Activated T-cell treated with anti-CD3 and anti-CD28 coated beads, Interleukin-2, amount 50 U/mL, for 48 hours (primary cell): ENCODE data around the gene POFUT2.
A peak's percentile ranks its signal among the peaks of the same experiment; 100 is the strongest.

Experiments
- DNase-seq, 2 experiments: peaks; one replicate each; pipeline ENCODE4 v3.0.0-alpha.2; 2020

The POFUT2 gene

GRCh38 chr21:45297329-45297728 is 9.6 kb upstream of the POFUT2 start:
- no peak for DNase-seq

- DNase-seq = no peak
Measured at GRCh38 chr21:45296638-45297037, 8.9 kb upstream of the POFUT2 start.

GRCh38 chr21:45295576-45296365 is 8.1 kb upstream of the POFUT2 start:
- peak; percentile 7 to 11 for DNase-seq

- DNase-seq = peak; percentile 17 to 20
Measured at GRCh38 chr21:45294509-45295291, 7.0 kb upstream of the POFUT2 start.

GRCh38 chr21:45293726-45294401 is 6.2 kb upstream of the POFUT2 start:
- DNase-seq = peak; percentile 13 to 16

- DNase-seq = peak; percentile 13 to 17
Measured at GRCh38 chr21:45293220-45293725, 5.6 kb upstream of the POFUT2 start.

- peak; percentile 80 to 84 for DNase-seq
Measured at GRCh38 chr21:45292399-45293219, 4.9 kb upstream of the POFUT2 start.

- DNase-seq = no peak
Measured at GRCh38 chr21:45291613-45292398, 4.1 kb upstream of the POFUT2 start.

GRCh38 chr21:45290948-45291612 is 3.4 kb upstream of the POFUT2 start:
- peak in 1 of 2 experiments; percentile 11 for DNase-seq

- DNase-seq = peak; percentile 13 to 16
Measured at GRCh38 chr21:45289655-45290515, 2.2 kb upstream of the POFUT2 start.

- peak in 1 of 2 experiments; percentile 11 for DNase-seq
Measured at GRCh38 chr21:45289134-45289533, 1.4 kb upstream of the POFUT2 start.

GRCh38 chr21:45288441-45288841 is 746 bp upstream of the POFUT2 start:
- peak in 1 of 2 experiments; percentile 23 for DNase-seq

- no peak for DNase-seq
Measured at GRCh38 chr21:45286671-45287437, 841 bp downstream of the POFUT2 start.

GRCh38 chr21:45285266-45285931 is 2.3 kb downstream of the POFUT2 start:
- no peak for DNase-seq

- no peak for DNase-seq
Measured at GRCh38 chr21:45284456-45284741, 3.3 kb downstream of the POFUT2 start.

GRCh38 chr21:45283611-45284455 is 3.9 kb downstream of the POFUT2 start:
- no peak for DNase-seq

GRCh38 chr21:45283035-45283610 is 4.6 kb downstream of the POFUT2 start:
- no peak for DNase-seq
